Ovary (tissue), 9 donors: ENCODE results near the gene DHRS3. TPM values are rescaled to one million over a fixed set of nuclear protein-coding genes. Genes with fewer than 3 reads are reported as not detected.

Source experiments
- DNase-seq, 5 donors: peaks; one replicate each; pipeline ENCODE4 v3.0.0-alpha.2; 2019 to 2020
- H3K27ac ChIP-seq, 2 donors: fragments of 200-600 bp; one replicate each; pipeline versions ENCODE4 v1.5.1 to v1.8.0; 2019 to 2022
- H3K27me3 ChIP-seq: fragments of 200-600 bp; one replicate; pipeline ENCODE4 v1.8.0; 2022
- H3K36me3 ChIP-seq: fragments of 200-600 bp; sonication (generic); one replicate; pipeline ENCODE4 v1.5.1; 2019
- H3K4me1 ChIP-seq: one replicate; pipeline ENCODE4 v1.8.1; 2013; ENCODE audit warnings: mild to moderate bottlenecking, moderate library complexity; ENCODE audit not compliant: insufficient read depth
- H3K4me3 ChIP-seq: fragments of 200-600 bp; sonication (generic); one replicate; pipeline ENCODE4 v1.5.1; 2017
- H3K9me3 ChIP-seq, 2 donors: fragments of 200-600 bp in 1 of 2; sonication (generic) in 1 of 2; one replicate each; pipeline versions ENCODE4 v1.5.1 to v1.8.1; 2013 to 2019; ENCODE audit warnings: mild to moderate bottlenecking in 1 of 2, moderate library complexity in 1 of 2
- EP300 ChIP-seq: sonication (generic); formaldehyde crosslinking; IDR thresholded peaks from one replicate; pipeline ENCODE4 v1.6.1; 2017; ENCODE audit warnings: antibody characterized with exemption
- POLR2A ChIP-seq: fragments of 450-650 bp; IDR thresholded peaks from one replicate; pipeline ENCODE4 v1.6.1; 2017; ENCODE audit warnings: antibody characterized with exemption, mild to moderate bottlenecking, moderate library complexity
- WGBS, 3 donors: extraction: QIAGEN DNeasy Blood & Tissue Kit in 1 of 3; methylation state at CpG; one replicate each; pipeline versions ENCODE4 v1.1.5 to v1.1.7; 2013 to 2017; 5-methylcytosine and 5-hydroxymethylcytosine counted together
- intact Hi-C, 4 donors: fragments of 100-400 bp; cut with DNase I; formaldehyde crosslinking; loops; one replicate each; pipeline versions ENCODE4 v1.11.0 to v1.15.1; 2022 to 2023
- polyA plus RNA-seq, 2 donors: library from polyadenylated mRNA; stranded (reverse); fragments of 200-250 nt in 1 of 2; fragments of 350-450 nt in 1 of 2; fragmentation: Illumina TruSeq in 1 of 2; extraction: RNeasy Lipid Tissue Mini Kit (QIAGEN cat#74804) in 1 of 2; gene quantifications; one replicate each; pipeline ENCODE4 v1.2.3, GENCODE V29; 2013 to 2014
- total RNA-seq, 7 donors: library from RNA; depleted of rRNA in 2 of 7; stranded (reverse); fragments of >200 nt in 2 of 7; fragmentation: NEBNext Ultra II Directional in 3 of 7; extraction: Animal tissue kit (Norgen Biotek cat#: 25700) in 3 of 7; gene quantifications; one replicate each; pipeline versions ENCODE4 v1.1.0 to v1.2.4, GENCODE V29; 2016 to 2023
- TF ChIP-seq, protein P1 (sequence below), 3 donors: fragments of 450-650 bp in 2 of 3; fragments of 200-600 bp in 1 of 3; IDR thresholded peaks; one replicate each; pipeline versions ENCODE4 v1.5.1 to v1.8.0; 2016 to 2022; ENCODE audit warnings: antibody characterized with exemption in 3 of 3, mild to moderate bottlenecking in 1 of 3
- donor health status: DM: no; HTN: no; CAD: no; lungs with moderate emphysema.
- donor health status: DM: no; HTN: no; CAD: no.
- donor health status: Bipolar disorder and iron deficiency.
- donor health status: DM: yes; HTN: yes; CAD: no.
- donor health status: DM: no; HTN: no; CAD: no.
- donor health status: DM: yes; HTN: yes; CAD: no.

The DHRS3 gene
- total and polyA plus RNA-seq, 9 donors: 25.8 to 92.3 (median 48.3) TPM

DNA sequence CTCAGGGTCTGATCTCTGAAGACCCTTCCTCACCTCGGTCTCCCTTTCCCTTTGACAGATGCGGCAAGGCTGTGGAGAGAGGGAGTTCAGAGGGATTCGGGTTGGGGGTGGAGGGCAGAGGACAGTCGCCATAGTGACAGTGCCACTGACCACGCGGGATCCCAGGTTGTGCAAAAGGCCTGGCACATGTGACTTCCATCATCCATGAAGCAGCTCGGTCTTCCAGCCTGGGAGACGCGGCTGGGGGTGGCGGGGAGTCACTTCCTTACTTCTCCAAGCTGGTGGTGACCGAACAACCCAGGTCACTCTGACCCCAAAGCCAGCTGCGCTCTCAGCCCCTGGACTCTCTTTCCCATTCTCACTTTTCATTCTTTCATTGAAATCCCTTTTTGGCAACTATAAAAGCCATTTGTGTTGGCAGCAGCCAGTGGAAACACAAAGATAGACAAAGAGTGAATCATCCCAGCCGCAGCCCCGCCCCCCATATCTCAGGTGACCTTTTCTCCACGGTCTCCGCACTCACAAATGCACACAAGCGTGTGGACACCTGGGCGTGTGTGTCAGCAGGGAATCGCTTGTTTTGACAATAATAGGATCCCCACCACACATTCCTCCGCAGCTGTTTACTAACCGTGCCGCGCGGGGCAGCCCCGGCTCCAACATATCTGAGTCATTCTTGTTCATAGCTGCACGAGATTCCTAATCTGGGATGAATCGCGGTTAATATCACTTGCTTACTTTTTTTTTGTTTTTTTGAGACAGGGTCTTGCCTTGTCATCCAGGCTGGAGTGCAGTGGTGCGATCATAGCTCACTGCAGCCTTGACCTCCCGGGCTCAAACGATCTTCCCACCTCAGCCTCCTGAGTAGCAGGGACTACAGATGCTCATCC lies 68.3 kb downstream of the DHRS3 start:
- DNase-seq: peak; percentile 84 to 90 (median 87)

DNA sequence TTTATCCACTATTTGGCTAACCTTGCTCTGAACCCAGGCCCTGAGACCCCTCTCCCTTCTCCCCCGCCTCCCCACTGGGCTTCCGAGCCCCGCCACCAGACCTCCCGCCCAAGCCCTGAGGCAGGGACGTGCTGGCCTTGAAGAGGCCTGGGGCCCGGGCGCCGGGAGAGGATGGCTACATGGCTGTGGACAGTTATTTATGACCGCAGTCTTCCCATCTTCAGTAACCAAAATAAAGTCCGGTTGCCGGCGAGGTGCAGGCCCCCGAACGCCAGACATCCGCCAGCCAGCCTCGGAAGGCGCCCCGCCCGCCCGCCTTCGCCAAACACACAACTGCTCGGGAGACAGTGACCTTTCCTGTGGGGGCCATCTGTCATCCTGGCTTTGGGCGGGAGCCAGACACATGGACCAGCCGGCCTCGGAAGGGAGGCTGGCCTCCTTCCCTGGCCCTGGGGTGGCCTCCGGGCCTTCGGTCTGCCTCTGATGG lies 69.0 kb downstream of the DHRS3 start:
- Histone ChIP-seq H3K36me3 (no peaks in the 10 kb centered on the region), H3K9me3 (no peaks in the 10 kb centered on the region), H3K4me1 (peaks cover 24% of the 10 kb centered on the region), H3K27me3 (no peaks in the 10 kb centered on the region), H3K4me3 (no peak overlapping the region), H3K27ac (peak overlapping the region; percentile 71 to 77)
- TF ChIP-seq POLR2A (no peak), EP300 (no peak)
- TF ChIP-seq, protein P1, sequence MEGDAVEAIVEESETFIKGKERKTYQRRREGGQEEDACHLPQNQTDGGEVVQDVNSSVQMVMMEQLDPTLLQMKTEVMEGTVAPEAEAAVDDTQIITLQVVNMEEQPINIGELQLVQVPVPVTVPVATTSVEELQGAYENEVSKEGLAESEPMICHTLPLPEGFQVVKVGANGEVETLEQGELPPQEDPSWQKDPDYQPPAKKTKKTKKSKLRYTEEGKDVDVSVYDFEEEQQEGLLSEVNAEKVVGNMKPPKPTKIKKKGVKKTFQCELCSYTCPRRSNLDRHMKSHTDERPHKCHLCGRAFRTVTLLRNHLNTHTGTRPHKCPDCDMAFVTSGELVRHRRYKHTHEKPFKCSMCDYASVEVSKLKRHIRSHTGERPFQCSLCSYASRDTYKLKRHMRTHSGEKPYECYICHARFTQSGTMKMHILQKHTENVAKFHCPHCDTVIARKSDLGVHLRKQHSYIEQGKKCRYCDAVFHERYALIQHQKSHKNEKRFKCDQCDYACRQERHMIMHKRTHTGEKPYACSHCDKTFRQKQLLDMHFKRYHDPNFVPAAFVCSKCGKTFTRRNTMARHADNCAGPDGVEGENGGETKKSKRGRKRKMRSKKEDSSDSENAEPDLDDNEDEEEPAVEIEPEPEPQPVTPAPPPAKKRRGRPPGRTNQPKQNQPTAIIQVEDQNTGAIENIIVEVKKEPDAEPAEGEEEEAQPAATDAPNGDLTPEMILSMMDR (IDR thresholded peaks at IDR 0.05): no peak
- 0 to 10% (median 4%) methylated on average over 23 to 27 of the region's 27 CpGs for WGBS, 3 donors
- intact Hi-C loops: loop anchor here (5.0 to 10.0 kb wide), 7 partner anchors 46 to 144 kb away; partner anchors contain the start of gene DHRS3 (in 1 of the 4)
- DNase-seq: peak; percentile 72 to 83 (median 76)

More for the DNA sequence above, 68.3 kb downstream of the DHRS3 start:
- TF ChIP-seq, protein P1 (IDR thresholded peaks at IDR 0.05): no peak
- TF ChIP-seq POLR2A: no peak
- TF ChIP-seq EP300: peak; percentile 38
- H3K27me3 ChIP-seq: no peaks in the 10 kb centered on the region
- no peaks in the 10 kb centered on the region for H3K36me3 ChIP-seq
- H3K4me3 ChIP-seq: peak overlapping the region; percentile 13
- intact Hi-C loops: loop anchor here (5.0 to 10.0 kb wide), 7 partner anchors 45 to 145 kb away; partner anchors contain the start of gene DHRS3 (in 2 of the 4)
- H3K9me3 ChIP-seq: no peaks in the 10 kb centered on the region
- peaks cover 24% of the 10 kb centered on the region for H3K4me1 ChIP-seq
- peak overlapping the region; percentile 71 to 77 for H3K27ac ChIP-seq
- WGBS, 3 donors: 7 to 17% (median 9%) methylated on average over 31 of the region's 31 CpGs

DNA sequence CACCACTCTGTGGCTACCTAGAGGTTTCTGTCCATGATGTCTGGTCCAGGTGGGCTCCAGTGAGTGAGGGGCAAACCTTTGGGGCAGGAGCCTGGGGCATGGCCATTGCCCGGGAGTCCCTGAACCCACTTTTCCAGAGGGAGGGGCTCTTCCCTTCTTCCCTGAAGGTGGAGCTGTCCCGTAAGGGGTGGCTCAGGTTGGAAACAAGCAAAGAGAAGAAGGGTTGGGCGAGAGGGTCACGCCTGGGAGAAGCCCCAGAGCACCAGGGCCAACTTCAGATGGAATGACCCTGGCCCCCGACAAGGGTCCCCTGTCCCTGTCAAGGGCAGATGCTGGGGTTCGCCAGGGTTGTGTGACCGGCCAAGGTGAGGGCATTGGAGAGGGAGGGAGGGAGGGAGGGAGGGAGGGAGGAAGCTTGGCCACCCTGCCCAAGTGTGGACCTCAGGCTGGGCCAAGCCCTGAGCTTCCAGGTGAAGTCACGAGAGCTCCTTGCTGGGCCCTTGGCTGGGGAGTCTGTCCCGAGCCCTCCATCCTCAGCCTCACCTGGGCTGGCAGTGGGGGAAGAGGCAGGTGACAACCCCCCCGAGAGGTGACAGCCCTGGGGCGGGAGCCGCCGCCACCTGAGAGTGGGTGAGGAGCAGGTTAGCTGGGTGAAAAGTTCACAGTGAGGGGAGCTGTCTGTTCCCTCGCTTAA lies 69.6 kb downstream of the DHRS3 start:
- H3K27ac ChIP-seq: peak overlapping the region; percentile 71 to 77
- H3K27me3 ChIP-seq: no peaks in the 10 kb centered on the region
- no peaks in the 10 kb centered on the region for H3K9me3 ChIP-seq
- TF ChIP-seq POLR2A (no peak), EP300 (no peak)
- TF ChIP-seq, protein P1 (IDR thresholded peaks at IDR 0.05): no peak
- intact Hi-C loops: loop anchor here (5.0 to 10.0 kb wide), 7 partner anchors 46 to 144 kb away; partner anchors contain the start of gene DHRS3 (in 1 of the 4)
- H3K4me1 ChIP-seq: peaks cover 24% of the 10 kb centered on the region
- peak in 2 of 5 donors; percentile 34 to 57 for DNase-seq
- no peak overlapping the region for H3K4me3 ChIP-seq
- no peaks in the 10 kb centered on the region for H3K36me3 ChIP-seq
- WGBS, 3 donors: 69 to 74% (median 70%) methylated on average over 14 of the region's 14 CpGs

DNA sequence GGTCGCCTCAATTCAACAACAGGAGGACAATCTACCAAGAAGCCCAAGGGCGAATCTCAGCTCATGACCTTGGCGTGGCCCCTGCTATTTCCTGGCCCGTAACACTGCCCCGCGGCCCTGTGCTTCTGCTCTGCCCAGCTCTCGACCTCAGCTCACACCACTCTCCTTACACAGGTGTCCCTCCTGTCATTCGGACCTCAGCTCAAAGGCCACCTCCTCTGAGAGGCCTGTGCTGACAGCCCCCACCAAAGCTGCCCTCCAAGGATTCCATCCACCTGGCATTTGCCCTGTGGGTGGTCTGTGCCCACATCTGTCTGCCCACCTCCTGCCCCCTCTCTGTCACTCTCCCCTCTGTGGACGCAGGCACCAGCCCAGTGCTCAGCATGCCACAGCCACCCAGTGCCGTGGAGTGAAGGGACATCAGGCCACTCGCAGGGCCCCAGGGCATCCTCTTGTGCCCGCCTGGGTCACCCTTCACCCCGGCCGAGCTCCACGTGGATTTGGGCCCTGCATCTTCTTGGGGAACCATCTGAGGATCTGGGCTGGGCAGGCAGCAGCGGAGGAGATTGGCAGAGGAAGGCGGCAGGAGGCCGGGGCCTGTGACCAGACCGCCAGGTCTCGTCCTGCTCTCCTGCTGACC lies 70.3 kb downstream of the DHRS3 start:
- Histone ChIP-seq H3K36me3 (no peaks in the 10 kb centered on the region), H3K4me1 (peaks cover 24% of the 10 kb centered on the region), H3K27ac (peak overlapping the region; percentile 71 to 77), H3K9me3 (no peaks in the 10 kb centered on the region), H3K4me3 (no peak overlapping the region), H3K27me3 (no peaks in the 10 kb centered on the region)
- intact Hi-C loops: loop anchor here (5.0 to 10.0 kb wide), 7 partner anchors 47 to 143 kb away; partner anchors contain the start of gene DHRS3 (in 1 of the 4)
- no peak for TF ChIP-seq EP300
- TF ChIP-seq, protein P1 (IDR thresholded peaks at IDR 0.05): no peak
- no peak for TF ChIP-seq POLR2A
- peak in 2 of 5 donors; percentile 34 to 46 for DNase-seq
- 88 to 96% (median 92%) methylated on average over 20 of the region's 20 CpGs for WGBS, 3 donors
